Measurements from ENCODE around the gene CLASP2. TPM values are rescaled to one million over a fixed set of nuclear protein-coding genes. Genes with fewer than 3 reads are reported as not detected.

The CLASP2 gene
- total RNA-seq, 1 donor from 2014 or later, result 42.6 TPM

DNA sequence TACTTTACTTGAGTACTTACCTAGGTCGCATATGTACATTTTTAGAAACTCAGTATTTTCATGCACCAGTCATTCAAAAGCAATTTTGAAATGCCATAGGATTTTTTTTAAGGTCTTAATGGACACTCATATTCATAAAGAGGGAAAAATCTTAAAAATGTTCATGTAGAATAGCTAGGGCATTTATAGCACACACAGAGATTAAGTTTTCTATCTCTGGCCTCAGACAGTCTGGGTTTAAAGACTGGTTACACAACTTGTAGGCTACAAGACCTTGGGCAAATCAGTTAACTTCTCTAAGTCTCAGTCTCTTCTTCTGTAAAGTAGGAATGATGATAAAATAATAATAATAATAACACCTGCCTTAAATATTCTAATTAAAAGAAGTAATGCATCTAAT, 229.4 kb downstream of the CLASP2 start:
- H3K27me3 Mint-ChIP-seq (ENCODE audit: unreplicated experiment), result no peaks in the 10 kb centered on the region
- no peaks in the 10 kb centered on the region for H3K9me3 Mint-ChIP-seq (ENCODE audit: unreplicated experiment)
- no peak overlapping the region for H3K27ac Mint-ChIP-seq (ENCODE audit: unreplicated experiment)
- H3K4me3 Mint-ChIP-seq (ENCODE audit: unreplicated experiment), result no peak overlapping the region
- H3K4me1 Mint-ChIP-seq (ENCODE audit: unreplicated experiment), result no peaks in the 10 kb centered on the region
- H3K36me3 Mint-ChIP-seq (ENCODE audit: unreplicated experiment), result no peaks in the 10 kb centered on the region
- TF ChIP-seq, protein P1, sequence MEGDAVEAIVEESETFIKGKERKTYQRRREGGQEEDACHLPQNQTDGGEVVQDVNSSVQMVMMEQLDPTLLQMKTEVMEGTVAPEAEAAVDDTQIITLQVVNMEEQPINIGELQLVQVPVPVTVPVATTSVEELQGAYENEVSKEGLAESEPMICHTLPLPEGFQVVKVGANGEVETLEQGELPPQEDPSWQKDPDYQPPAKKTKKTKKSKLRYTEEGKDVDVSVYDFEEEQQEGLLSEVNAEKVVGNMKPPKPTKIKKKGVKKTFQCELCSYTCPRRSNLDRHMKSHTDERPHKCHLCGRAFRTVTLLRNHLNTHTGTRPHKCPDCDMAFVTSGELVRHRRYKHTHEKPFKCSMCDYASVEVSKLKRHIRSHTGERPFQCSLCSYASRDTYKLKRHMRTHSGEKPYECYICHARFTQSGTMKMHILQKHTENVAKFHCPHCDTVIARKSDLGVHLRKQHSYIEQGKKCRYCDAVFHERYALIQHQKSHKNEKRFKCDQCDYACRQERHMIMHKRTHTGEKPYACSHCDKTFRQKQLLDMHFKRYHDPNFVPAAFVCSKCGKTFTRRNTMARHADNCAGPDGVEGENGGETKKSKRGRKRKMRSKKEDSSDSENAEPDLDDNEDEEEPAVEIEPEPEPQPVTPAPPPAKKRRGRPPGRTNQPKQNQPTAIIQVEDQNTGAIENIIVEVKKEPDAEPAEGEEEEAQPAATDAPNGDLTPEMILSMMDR (IDR thresholded peaks at IDR 0.05), result no peak
- DNase-seq (ENCODE audit: extremely low spot score, unreplicated experiment), result no peak

DNA sequence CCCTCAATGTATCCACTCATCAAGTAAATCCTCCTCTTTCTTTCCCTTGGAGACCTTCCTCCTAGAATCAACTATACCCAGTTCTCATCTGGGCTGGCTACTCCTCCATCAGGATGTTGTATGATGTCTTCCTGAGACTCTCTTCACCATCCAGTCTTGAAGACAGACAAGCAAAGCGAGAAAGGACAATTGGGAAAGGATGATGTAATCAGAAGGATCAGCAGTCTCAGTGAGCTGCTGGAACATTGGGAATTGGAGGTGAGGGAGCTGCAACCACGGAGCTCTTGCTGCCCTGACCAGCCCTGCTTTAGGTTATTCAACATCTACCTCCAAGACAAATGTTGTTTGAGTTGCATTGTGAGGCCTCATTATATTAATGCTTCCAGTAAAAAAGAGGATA, 229.8 kb downstream of the CLASP2 start:
- H3K27ac Mint-ChIP-seq (ENCODE audit: unreplicated experiment), result no peak overlapping the region
- H3K4me3 Mint-ChIP-seq (ENCODE audit: unreplicated experiment), result no peak overlapping the region
- no peaks in the 10 kb centered on the region for H3K27me3 Mint-ChIP-seq (ENCODE audit: unreplicated experiment)
- TF ChIP-seq, protein P1 (IDR thresholded peaks at IDR 0.05), result no peak
- no peaks in the 10 kb centered on the region for H3K4me1 Mint-ChIP-seq (ENCODE audit: unreplicated experiment)
- H3K36me3 Mint-ChIP-seq (ENCODE audit: unreplicated experiment), result no peaks in the 10 kb centered on the region
- no peaks in the 10 kb centered on the region for H3K9me3 Mint-ChIP-seq (ENCODE audit: unreplicated experiment)
- DNase-seq (ENCODE audit: extremely low spot score, unreplicated experiment), result no peak

DNA sequence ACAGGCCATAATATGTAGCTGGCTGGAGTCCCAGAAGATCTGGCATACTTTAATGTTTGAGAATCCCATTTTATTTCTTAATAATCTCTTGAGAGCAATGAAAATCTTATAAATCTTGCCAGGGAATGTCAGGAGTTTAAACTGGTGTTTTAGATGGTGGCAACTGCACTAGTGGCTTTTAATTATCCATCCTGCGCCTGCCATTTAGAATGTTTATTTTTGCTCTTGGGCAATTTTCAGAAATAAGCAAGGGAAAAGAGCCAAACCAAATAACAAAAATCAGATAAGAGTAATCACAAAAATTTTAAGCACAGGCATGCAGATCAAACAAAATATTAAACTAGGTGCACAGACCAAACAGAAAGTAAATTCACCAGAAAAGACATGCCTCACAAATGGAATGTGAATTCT, 235.9 kb downstream of the CLASP2 start:
- Mint-ChIP-seq H3K4me3 (ENCODE audit: unreplicated experiment) (no peak overlapping the region), H3K27ac (ENCODE audit: unreplicated experiment) (no peak overlapping the region)

DNA sequence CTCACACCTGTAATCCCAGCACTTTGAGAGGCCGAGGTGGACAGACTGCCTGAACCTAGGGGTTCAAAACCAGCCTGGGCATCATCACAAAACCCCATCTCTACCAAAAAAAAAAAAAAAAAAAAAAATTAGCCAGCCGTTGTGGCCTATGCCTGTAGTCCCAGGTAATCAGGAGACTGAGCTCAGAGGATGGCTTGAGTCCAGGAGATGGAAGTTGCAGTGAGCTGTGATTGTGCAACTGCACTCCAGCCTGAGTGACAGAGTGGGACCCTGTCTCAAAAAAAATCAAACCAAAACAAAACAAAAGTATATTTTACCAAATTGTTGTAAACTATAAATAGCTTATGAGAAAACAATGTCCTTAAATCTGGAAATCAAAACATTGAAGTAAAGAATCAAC, 243.2 kb downstream of the CLASP2 start:
- no peak for DNase-seq (ENCODE audit: extremely low spot score, unreplicated experiment)
- TF ChIP-seq, protein P1 (IDR thresholded peaks at IDR 0.05), result no peak
- Mint-ChIP-seq H3K9me3 (ENCODE audit: unreplicated experiment) (peaks cover 3% of the 10 kb centered on the region), H3K27me3 (ENCODE audit: unreplicated experiment) (no peaks in the 10 kb centered on the region), H3K36me3 (ENCODE audit: unreplicated experiment) (no peaks in the 10 kb centered on the region), H3K27ac (ENCODE audit: unreplicated experiment) (no peak overlapping the region), H3K4me3 (ENCODE audit: unreplicated experiment) (no peak overlapping the region), H3K4me1 (ENCODE audit: unreplicated experiment) (no peaks in the 10 kb centered on the region)

More for the DNA sequence above, 235.9 kb downstream of the CLASP2 start:
- H3K4me1 Mint-ChIP-seq (ENCODE audit: unreplicated experiment), result peaks cover 8% of the 10 kb centered on the region
- no peak for DNase-seq (ENCODE audit: extremely low spot score, unreplicated experiment)
- H3K36me3 Mint-ChIP-seq (ENCODE audit: unreplicated experiment), result peaks cover 3% of the 10 kb centered on the region
- no peaks in the 10 kb centered on the region for H3K27me3 Mint-ChIP-seq (ENCODE audit: unreplicated experiment)
- TF ChIP-seq, protein P1 (IDR thresholded peaks at IDR 0.05), result no peak
- H3K9me3 Mint-ChIP-seq (ENCODE audit: unreplicated experiment), result peaks cover 12% of the 10 kb centered on the region

DNA sequence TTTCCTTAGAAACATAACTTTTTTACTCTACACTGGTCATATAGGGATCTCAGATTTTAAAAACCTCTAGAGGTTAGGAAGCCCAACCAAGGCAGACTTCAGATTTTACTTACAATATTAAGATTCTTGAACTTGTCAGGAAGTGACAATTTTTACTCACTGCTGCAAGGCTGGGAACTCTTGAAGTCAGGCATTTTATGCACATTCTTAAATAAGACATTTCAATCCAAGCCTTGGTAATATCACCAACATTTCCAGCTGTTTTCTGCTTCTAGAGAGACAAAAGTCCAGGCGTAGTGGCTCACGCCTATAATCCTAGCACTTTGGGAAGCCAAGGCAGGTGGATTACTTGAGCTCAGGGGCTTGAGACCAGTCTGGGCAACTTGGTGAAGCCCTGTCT, 244.2 kb downstream of the CLASP2 start:
- Mint-ChIP-seq H3K27ac (ENCODE audit: unreplicated experiment) (no peak overlapping the region), H3K36me3 (ENCODE audit: unreplicated experiment) (no peaks in the 10 kb centered on the region), H3K4me3 (ENCODE audit: unreplicated experiment) (no peak overlapping the region), H3K27me3 (ENCODE audit: unreplicated experiment) (no peaks in the 10 kb centered on the region), H3K4me1 (ENCODE audit: unreplicated experiment) (no peaks in the 10 kb centered on the region), H3K9me3 (ENCODE audit: unreplicated experiment) (no peaks in the 10 kb centered on the region)
- TF ChIP-seq, protein P1 (IDR thresholded peaks at IDR 0.05), result no peak
- DNase-seq (ENCODE audit: extremely low spot score, unreplicated experiment), result no peak

Data from osteocyte (in vitro differentiated cells).